HFF-Myc (cell line): Measurements from ENCODE around the gene TMC7.

ENCODE experiments used
- DNase-seq: peaks from one replicate; pipeline ENCODE4 v3.0.0-alpha.2; 2011; ENCODE audit warnings: low read depth; ENCODE audit errors: extremely low read depth
- H3K4me3 ChIP-seq: replicated peaks from 2 replicates; pipeline ENCODE4 v1.5.1; 2011; ENCODE audit warnings: low read depth, mild to moderate bottlenecking, control low read depth, low read length
- CTCF ChIP-seq: IDR thresholded peaks from 2 replicates; pipeline ENCODE4 v1.5.1; 2012; ENCODE audit warnings: mild to moderate bottlenecking, low read depth, low read length, control low read depth; ENCODE audit errors: missing control alignments

The TMC7 gene

GRCh38 chr16:19068237-19068815, 84.6 kb downstream of the TMC7 start:
- no peak for TF ChIP-seq CTCF
- no peak for DNase-seq
- H3K4me3 ChIP-seq = peak overlapping the region; percentile 85

- H3K4me3 ChIP-seq = no peak overlapping the region
- DNase-seq = no peak
- peak; percentile 80 for TF ChIP-seq CTCF
Observed at GRCh38 chr16:19071811-19072777, 88.4 kb downstream of the TMC7 start.

DNA sequence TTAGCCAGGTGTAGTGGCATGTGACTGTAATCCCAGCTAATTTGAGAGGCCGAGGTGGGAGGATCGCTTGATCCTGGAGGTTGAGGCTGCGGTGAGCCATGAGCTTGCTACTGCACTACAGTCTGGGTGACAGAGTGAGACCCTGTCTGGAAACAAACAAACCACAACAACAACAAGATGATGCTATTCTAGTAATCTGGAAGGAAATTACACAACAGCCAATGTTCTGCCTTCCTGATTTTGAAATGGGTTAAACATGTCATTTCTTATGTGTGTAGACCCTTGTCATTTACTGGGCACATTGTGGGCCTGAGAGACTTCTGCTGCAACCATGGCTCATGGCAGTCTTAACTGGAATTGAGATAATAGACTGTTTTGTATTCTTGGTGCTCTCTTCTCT, 89.6 kb downstream of the TMC7 start:
- TF ChIP-seq CTCF = no peak
- no peak for DNase-seq
- H3K4me3 ChIP-seq = no peak overlapping the region

- no peak for DNase-seq
- H3K4me3 ChIP-seq = no peak overlapping the region
- TF ChIP-seq CTCF = no peak
Observed at GRCh38 chr16:19073863-19074262, 90.1 kb downstream of the TMC7 start.

GRCh38 chr16:19075511-19075910, 91.8 kb downstream of the TMC7 start:
- no peak overlapping the region for H3K4me3 ChIP-seq
- TF ChIP-seq CTCF = no peak
- DNase-seq = no peak

GRCh38 chr16:19077879-19078278, 94.1 kb downstream of the TMC7 start:
- no peak for DNase-seq
- no peak overlapping the region for H3K4me3 ChIP-seq
- TF ChIP-seq CTCF = no peak
